Activated CD4-positive, alpha-beta T cell treated with anti-CD3 and anti-CD28 coated beads for 4 hours (primary cell): Measurements from ENCODE around the gene HSPA1L.

Experiments used
- DNase-seq, 2 donors: peaks; one replicate each; pipeline ENCODE4 v3.0.0-alpha.2; 2020

HSPA1L gene

GRCh38 chr6:31763619-31763940 lies 51.5 kb downstream of the HSPA1L start:
- DNase-seq, result no peak

GRCh38 chr6:31762878-31763618 lies 52.0 kb downstream of the HSPA1L start:
- no peak for DNase-seq

GRCh38 chr6:31762356-31762755 lies 52.7 kb downstream of the HSPA1L start, which contains the start of gene SAPCD1:
Gene SAPCD1, plus strand, starts transcription at chr6:31762656. Its CDS starts 399 bp downstream, at chr6:31763055.
- DNase-seq, result no peak

- DNase-seq, result no peak
Observed at GRCh38 chr6:31761343-31761742, 53.7 kb downstream of the HSPA1L start.

- DNase-seq, result no peak
Observed at GRCh38 chr6:31760790-31761189, 54.3 kb downstream of the HSPA1L start.
